Epithelial cell of proximal tubule (primary cell): ENCODE data around the gene ECE2. TPM values are rescaled to one million over a fixed set of nuclear protein-coding genes. Genes with fewer than 3 reads are reported as not detected.
A peak's percentile ranks its signal among the peaks of the same experiment; 100 is the strongest.

Experiments used
- DNase-seq: peaks from one replicate; pipeline ENCODE4 v3.0.0-alpha.2; 2011; ENCODE audit warnings: low read depth
- H3K4me3 ChIP-seq: 2 replicates; pipeline ENCODE4 v1.5.1; 2011; ENCODE audit warnings: low read depth, mild to moderate bottlenecking, low read length
- total RNA-seq: library from RNA; depleted of rRNA; stranded (reverse); fragments of >200 nt; gene quantifications from 2 replicates; pipeline ENCODE4 v1.2.3, GENCODE V29; 2015
- TF ChIP-seq, protein P1 (sequence below): conservative IDR thresholded peaks from 2 replicates; pipeline ENCODE4 v1.5.1; 2012; ENCODE audit warnings: low read depth, mild to moderate bottlenecking, low read length

ECE2 gene
- total RNA-seq, 1 donor from 2014 or later: not detected

DNA sequence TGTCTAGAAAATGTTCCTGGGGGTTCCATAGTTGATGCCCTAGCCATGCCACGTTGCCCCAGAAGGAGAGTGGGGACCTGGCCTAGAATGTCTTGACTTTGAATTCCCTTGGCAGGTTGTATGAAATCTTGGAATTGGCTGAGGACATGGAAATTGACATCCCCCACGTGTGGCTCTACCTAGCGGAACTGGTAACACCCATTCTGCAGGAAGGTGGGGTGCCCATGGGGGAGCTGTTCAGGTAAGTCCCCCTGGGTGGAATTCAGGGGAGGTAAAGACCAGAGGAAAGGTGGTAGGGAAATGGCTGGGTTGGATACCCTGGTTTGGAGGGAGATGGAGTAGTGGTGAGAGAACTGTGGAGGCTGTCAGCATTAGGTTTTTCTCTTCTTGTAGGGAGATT lies 52.7 kb downstream of the ECE2 start:
- no peak for DNase-seq
- no peak overlapping the region for H3K4me3 ChIP-seq
- TF ChIP-seq, protein P1, sequence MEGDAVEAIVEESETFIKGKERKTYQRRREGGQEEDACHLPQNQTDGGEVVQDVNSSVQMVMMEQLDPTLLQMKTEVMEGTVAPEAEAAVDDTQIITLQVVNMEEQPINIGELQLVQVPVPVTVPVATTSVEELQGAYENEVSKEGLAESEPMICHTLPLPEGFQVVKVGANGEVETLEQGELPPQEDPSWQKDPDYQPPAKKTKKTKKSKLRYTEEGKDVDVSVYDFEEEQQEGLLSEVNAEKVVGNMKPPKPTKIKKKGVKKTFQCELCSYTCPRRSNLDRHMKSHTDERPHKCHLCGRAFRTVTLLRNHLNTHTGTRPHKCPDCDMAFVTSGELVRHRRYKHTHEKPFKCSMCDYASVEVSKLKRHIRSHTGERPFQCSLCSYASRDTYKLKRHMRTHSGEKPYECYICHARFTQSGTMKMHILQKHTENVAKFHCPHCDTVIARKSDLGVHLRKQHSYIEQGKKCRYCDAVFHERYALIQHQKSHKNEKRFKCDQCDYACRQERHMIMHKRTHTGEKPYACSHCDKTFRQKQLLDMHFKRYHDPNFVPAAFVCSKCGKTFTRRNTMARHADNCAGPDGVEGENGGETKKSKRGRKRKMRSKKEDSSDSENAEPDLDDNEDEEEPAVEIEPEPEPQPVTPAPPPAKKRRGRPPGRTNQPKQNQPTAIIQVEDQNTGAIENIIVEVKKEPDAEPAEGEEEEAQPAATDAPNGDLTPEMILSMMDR: no peak

DNA sequence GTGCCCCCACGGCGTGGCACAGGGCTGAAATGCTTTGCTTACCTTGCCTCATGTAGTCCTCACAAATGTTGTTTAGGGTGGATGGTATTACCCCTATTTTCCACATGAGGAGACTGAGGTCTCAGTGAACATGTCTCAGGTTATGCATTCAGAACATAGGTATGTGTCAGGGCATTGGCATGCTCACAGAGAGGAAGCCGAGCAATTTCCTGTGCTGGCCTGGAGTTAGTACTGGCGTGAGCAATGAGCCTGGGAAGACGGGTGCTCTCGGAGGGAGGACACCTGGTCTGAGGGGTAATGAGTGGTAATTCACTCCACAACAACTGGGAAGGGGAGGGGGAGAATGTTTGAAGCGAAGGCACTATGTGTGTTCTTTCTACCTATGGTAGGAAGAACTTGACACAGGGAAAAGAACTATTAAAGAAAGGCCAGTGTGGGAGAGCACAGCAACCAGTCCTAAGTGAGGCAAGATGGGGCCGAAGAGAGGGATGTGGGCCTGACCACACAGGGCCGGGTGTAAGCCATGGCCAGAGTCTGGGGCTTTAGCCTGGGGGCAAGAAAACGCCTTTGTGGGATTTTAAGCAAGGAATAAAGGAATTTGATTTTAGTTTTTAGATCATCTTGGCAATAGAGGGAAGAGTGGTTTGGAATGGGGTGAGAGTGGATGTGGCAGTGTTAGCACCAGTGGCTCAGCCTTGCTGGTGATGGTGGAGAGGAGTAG lies 56.7 kb downstream of the ECE2 start:
- H3K4me3 ChIP-seq: no peak overlapping the region
- TF ChIP-seq, protein P1: no peak
- peak; percentile 74 for DNase-seq

DNA sequence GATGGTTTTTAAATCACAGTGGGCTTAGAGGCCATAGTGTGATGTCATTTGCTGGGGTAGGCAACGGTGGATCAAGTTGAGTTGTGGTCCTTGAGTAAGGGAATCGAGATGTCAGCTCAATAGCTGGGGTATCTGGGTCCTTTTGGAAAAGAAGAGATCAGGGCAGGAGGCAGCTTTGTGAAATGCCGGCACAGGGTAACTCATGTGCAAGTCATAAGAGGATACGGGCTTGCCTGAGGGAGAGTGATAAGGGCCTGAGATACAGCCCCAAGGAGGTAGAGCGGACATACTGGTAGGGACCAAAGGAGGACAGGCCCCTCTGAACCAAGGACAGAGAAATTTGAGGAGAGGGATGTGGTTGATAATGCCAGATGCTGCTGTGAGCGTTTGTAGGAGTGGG lies 57.4 kb downstream of the ECE2 start:
- TF ChIP-seq, protein P1: no peak
- no peak overlapping the region for H3K4me3 ChIP-seq
- no peak for DNase-seq

DNA sequence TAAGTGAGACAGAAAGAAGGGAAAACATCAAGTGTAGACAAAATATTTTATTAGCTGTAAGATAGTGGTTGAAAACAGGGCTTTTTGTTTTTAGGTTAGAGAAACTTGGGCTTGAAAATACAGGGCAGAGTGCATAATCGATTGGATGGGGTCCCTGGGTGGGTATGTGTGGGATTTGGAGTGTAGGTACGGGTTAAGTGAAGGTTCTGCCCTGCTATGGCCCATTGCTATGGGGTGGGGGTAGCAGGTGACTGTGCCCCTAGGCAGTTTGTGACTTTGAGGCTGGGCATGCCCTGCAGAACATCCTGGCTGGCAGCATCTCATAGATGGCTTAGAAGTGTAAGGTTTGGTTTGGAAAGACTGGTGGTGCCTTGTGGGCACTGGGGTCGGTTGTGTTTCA lies 57.9 kb downstream of the ECE2 start:
- no peak for DNase-seq
- no peak overlapping the region for H3K4me3 ChIP-seq
- TF ChIP-seq, protein P1: no peak

DNA sequence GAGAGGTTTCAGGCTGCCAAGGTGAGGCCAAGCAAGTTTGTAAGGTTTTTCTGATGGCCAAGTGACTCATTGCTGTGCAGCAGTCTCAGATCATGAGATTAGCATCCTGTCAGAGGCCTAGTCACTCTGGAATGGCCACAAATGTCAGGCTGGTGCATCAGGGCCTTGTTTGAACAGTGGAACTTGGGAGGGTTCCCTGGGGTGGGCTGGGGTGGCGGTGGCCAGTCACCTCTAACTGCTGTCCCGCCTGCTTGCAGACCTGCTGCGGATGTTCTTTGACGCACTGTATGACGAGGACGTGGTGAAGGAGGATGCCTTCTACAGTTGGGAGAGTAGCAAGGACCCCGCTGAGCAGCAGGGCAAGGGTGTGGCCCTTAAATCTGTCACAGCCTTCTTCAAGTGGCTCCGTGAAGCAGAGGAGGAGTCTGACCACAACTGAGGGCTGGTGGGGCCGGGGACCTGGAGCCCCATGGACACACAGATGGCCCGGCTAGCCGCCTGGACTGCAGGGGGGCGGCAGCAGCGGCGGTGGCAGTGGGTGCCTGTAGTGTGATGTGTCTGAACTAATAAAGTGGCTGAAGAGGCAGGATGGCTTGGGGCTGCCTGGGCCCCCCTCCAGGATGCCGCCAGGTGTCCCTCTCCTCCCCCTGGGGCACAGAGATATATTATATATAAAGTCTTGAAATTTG lies 58.8 kb downstream of the ECE2 start:
- TF ChIP-seq, protein P1: no peak
- no peak for DNase-seq
- H3K4me3 ChIP-seq: no peak overlapping the region

DNA sequence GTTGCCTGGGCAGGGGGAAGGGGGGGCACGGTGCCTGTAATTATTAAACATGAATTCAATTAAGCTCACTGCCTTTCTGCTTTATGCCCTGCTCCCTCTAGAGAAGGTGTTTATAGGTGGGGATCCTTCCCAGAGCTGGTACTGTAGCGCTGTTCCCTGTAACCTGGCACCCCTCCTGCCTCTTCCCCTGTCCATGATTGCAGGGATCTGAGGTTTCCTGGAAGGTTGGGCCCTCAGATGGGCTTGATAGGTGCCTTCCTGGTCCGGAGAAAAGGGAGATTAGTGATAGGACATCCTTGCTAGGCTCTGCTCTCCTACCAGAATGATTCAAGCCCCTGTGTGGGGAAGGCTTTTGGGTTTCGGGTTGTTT lies 59.5 kb downstream of the ECE2 start:
- TF ChIP-seq, protein P1: no peak
- no peak overlapping the region for H3K4me3 ChIP-seq

More for the DNA sequence above, 59.5 kb downstream of the ECE2 start:
- DNase-seq: no peak
